SK-N-SH (cell line): ENCODE measurements around the gene PGBD2. TPM values are rescaled to one million over a fixed set of nuclear protein-coding genes. Genes with fewer than 3 reads are reported as not detected.

Experiments used
- CTCF ChIA-PET: fragments of 300-600, 350-600 bp; formaldehyde crosslinking; extraction: SDS; loops from one replicate; lab custom pipeline; 2021; lab: Yijun Ruan, JAX
- POLR2A ChIA-PET: fragments of 350-600 bp; sonication (Branson Sonifier 250); formaldehyde crosslinking; extraction: SDS; loops from one replicate; lab custom pipeline; 2020; ENCODE audit warnings: antibody characterized with exemption, inconsistent platforms; lab: Yijun Ruan, JAX
- DNase-seq: peaks from one replicate; pipeline ENCODE4 v3.0.0; 2012
- H2AFZ ChIP-seq: fragments of 200-600 bp; sonication (generic); 2 replicates; pipeline ENCODE4 v1.8.1; 2016; ENCODE audit warnings: antibody characterized with exemption, mild to moderate bottlenecking, low read depth
- H3F3A ChIP-seq: fragments of 200-600 bp; sonication (generic); replicated peaks from 2 replicates; pipeline ENCODE3; 2016; ENCODE audit warnings: antibody characterized with exemption, mild to moderate bottlenecking; ENCODE audit not compliant: insufficient read depth
- H3K27ac ChIP-seq, 2 experiments: fragments of 200-500 bp in 1 of 2; fragments of 200-600 bp in 1 of 2; sonication (Bioruptor generic) in 1 of 2; sonication (generic), shearing (Covaris generic) in 1 of 2; 2 replicates each; pipeline versions ENCODE4 v1.5.1 to v1.6.1; 2014 to 2016; ENCODE audit warnings: low read depth in 2 of 2, inconsistent platforms in 1 of 2, low read length in 1 of 2, mild to moderate bottlenecking in 1 of 2, mixed read lengths in 1 of 2
- H3K27me3 ChIP-seq: fragments of 200-600 bp; sonication (generic), shearing (Covaris generic); 2 replicates; pipeline ENCODE4 v1.6.1; 2016; ENCODE audit warnings: mixed run types; ENCODE audit not compliant: insufficient read depth
- H3K36me3 ChIP-seq, 2 experiments: fragments of 200-500 bp in 1 of 2; fragments of 200-600 bp in 1 of 2; sonication (Bioruptor generic) in 1 of 2; sonication (generic) in 1 of 2; replicated peaks in 1 of 2; 2 replicates each; pipeline versions ENCODE3 to v1.5.1; 2014 to 2016; ENCODE audit warnings: low read length in 1 of 2, mild to moderate bottlenecking in 1 of 2; ENCODE audit not compliant: insufficient read depth in 2 of 2, control insufficient read depth in 1 of 2
- H3K4me1 ChIP-seq, 2 experiments: fragments of 200-500 bp in 1 of 2; fragments of 200-600 bp in 1 of 2; sonication (Bioruptor generic) in 1 of 2; sonication (generic), shearing (Covaris generic) in 1 of 2; 2 replicates each; pipeline versions ENCODE4 v1.5.1 to v1.6.1; 2014 to 2016; ENCODE audit warnings: low read depth in 1 of 2, low read length in 1 of 2, mixed run types in 1 of 2; ENCODE audit not compliant: insufficient read depth in 2 of 2, control insufficient read depth in 1 of 2
- H3K4me2 ChIP-seq: fragments of 200-600 bp; sonication (generic), shearing (Covaris generic); 2 replicates; pipeline ENCODE4 v1.6.1; 2017; ENCODE audit warnings: mixed run types
- H3K4me3 ChIP-seq, 2 experiments: fragments of 200-500 bp in 1 of 2; fragments of 200-600 bp in 1 of 2; sonication (Bioruptor generic) in 1 of 2; sonication (generic), shearing (Covaris generic) in 1 of 2; 2 replicates each; pipeline versions ENCODE4 v1.5.1 to v1.8.1; 2014 to 2016; ENCODE audit warnings: low read depth in 2 of 2, inconsistent platforms in 1 of 2, low read length in 1 of 2, mild to moderate bottlenecking in 1 of 2, mixed read lengths in 1 of 2, moderate library complexity in 1 of 2
- H3K79me2 ChIP-seq: fragments of 200-600 bp; sonication (generic); 2 replicates; pipeline ENCODE4 v1.8.1; 2017; ENCODE audit warnings: mild to moderate bottlenecking; ENCODE audit not compliant: insufficient read depth
- H3K9ac ChIP-seq: fragments of 200-600 bp; sonication (generic); 2 replicates; pipeline ENCODE4 v1.6.1; 2017; ENCODE audit warnings: mixed run types
- H3K9me2 ChIP-seq: fragments of 200-600 bp; sonication (generic); 2 replicates; pipeline ENCODE4 v1.6.1; 2017; ENCODE audit warnings: mixed run types
- H3K9me3 ChIP-seq: fragments of 200-600 bp; sonication (generic); 2 replicates; pipeline ENCODE4 v1.6.1; 2017; ENCODE audit warnings: mixed run types, mild to moderate bottlenecking, moderate library complexity
- H4K20me1 ChIP-seq: fragments of 200-600 bp; sonication (generic); 2 replicates; pipeline ENCODE4 v1.6.1; 2017; ENCODE audit warnings: mild to moderate bottlenecking, mixed run types; ENCODE audit not compliant: insufficient read depth
- ELF1 ChIP-seq: IDR thresholded peaks from 2 replicates; pipeline ENCODE4 v1.4.0; 2012
- FOXM1 ChIP-seq: IDR thresholded peaks from 2 replicates; pipeline ENCODE4 v1.4.0; 2012; ENCODE audit warnings: low read depth, mild to moderate bottlenecking
- GATA2 ChIP-seq: sonication (generic); formaldehyde crosslinking; IDR thresholded peaks from 2 replicates; pipeline ENCODE4 v1.5.0; 2020; ENCODE audit warnings: mild to moderate bottlenecking, missing genetic modification reagents
- MEF2A ChIP-seq: IDR thresholded peaks from 2 replicates; pipeline ENCODE4 v1.4.0; 2012; ENCODE audit warnings: low read depth, borderline replicate concordance
- MXI1 ChIP-seq: IDR thresholded peaks from 2 replicates; pipeline ENCODE4 v1.6.1; 2012; ENCODE audit warnings: mild to moderate bottlenecking, low read depth, low read length, improper control_type of control experiment
- NFIC ChIP-seq: IDR thresholded peaks from 2 replicates; pipeline ENCODE4 v1.4.0; 2012; ENCODE audit warnings: borderline replicate concordance
- NRF1 ChIP-seq: IDR thresholded peaks from 2 replicates; pipeline ENCODE4 v1.6.1; 2012; ENCODE audit warnings: low read depth, mild to moderate bottlenecking, low read length
- RCOR1 ChIP-seq: fragments of 150-350 bp; IDR thresholded peaks from 2 replicates; pipeline ENCODE4 v1.6.1; 2017; ENCODE audit warnings: antibody characterized with exemption, low read length
- SIN3A ChIP-seq: IDR thresholded peaks from 2 replicates; pipeline ENCODE4 v1.6.1; 2012; ENCODE audit warnings: low read depth, mild to moderate bottlenecking, low read length, moderate library complexity, borderline replicate concordance
- SMC3 ChIP-seq: IDR thresholded peaks from 2 replicates; pipeline ENCODE4 v1.6.1; 2012; ENCODE audit warnings: low read depth, low read length, improper control_type of control experiment
- TEAD4 ChIP-seq: IDR thresholded peaks from 2 replicates; pipeline ENCODE4 v1.4.0; 2012; ENCODE audit warnings: mild to moderate bottlenecking, borderline replicate concordance; ENCODE audit not compliant: insufficient read depth
- WGBS: methylation state at CpG from one replicate; pipeline ENCODE4 v1.1.6; 2017; ENCODE audit warnings: low lambda C conversion rate; 5-methylcytosine and 5-hydroxymethylcytosine counted together
- polyA plus RNA-seq, 3 experiments: library from polyadenylated mRNA; depleted of rRNA; stranded (reverse); fragments of >200 nt; gene quantifications; 2 replicates each; pipeline ENCODE4 v1.2.3, GENCODE V29; 2012
- TF ChIP-seq, protein P1 (sequence below): IDR thresholded peaks from 2 replicates; pipeline ENCODE4 v1.4.0; 2012; ENCODE audit warnings: low read depth, borderline replicate concordance
- TF ChIP-seq, protein P2 (sequence below): IDR thresholded peaks from 2 replicates; pipeline ENCODE4 v1.6.1; 2012; ENCODE audit warnings: mild to moderate bottlenecking, low read depth, low read length, moderate library complexity
- TF ChIP-seq, protein P3 (sequence below): IDR thresholded peaks from 2 replicates; pipeline ENCODE4; 2012

Gene PGBD2
- polyA plus RNA-seq, 1 of the 3 experiments (the other 2 are of a cell fraction), result 6.4 TPM

DNA sequence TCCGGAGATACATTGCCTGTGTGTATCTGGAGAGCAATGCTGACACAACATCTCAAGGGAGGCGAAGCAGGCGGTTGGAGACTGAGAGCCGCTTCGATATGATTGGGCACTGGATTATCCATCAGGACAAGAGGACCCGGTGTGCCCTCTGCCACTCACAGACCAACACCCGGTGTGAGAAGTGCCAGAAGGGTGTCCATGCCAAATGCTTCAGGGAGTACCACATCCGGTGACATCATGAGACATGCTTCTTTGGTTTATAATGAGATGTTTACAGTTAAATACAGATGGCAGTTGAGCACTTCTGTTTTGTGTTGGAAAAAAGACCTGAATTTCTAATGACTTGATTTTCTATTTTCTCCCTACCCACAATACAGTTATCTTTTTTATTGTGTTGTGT, 12.1 kb downstream of the PGBD2 start:
- no peak overlapping the region for H3K4me2 ChIP-seq
- H3K4me1 ChIP-seq, result no peaks in the 10 kb centered on the region
- H3K27ac ChIP-seq, result no peak overlapping the region
- CTCF ChIA-PET, result no interaction called here
- 89% methylated on average over 3 of the region's 8 CpGs for WGBS
- H3K36me3 ChIP-seq, result peaks cover 9 to 52% of the 10 kb centered on the region in 2 experiments
- no peak for DNase-seq
- no peak overlapping the region for H3K4me3 ChIP-seq
- POLR2A ChIA-PET, result no interaction called here
- no peaks in the 10 kb centered on the region for H4K20me1 ChIP-seq
- TF ChIP-seq NRF1, result no peak
- no peak for TF ChIP-seq ELF1
- no peak for TF ChIP-seq SMC3
- TF ChIP-seq MXI1, result no peak
- TF ChIP-seq GATA2 (CRISPR knock-in tag), result no peak
- no peak overlapping the region for H2AFZ ChIP-seq
- H3K9me3 ChIP-seq, result no peaks in the 10 kb centered on the region
- no peak overlapping the region for H3K9ac ChIP-seq
- no peaks in the 10 kb centered on the region for H3K27me3 ChIP-seq
- no peaks in the 10 kb centered on the region for H3K9me2 ChIP-seq
- no peaks in the 10 kb centered on the region for H3F3A ChIP-seq
- H3K79me2 ChIP-seq, result no peaks in the 10 kb centered on the region; the same call in 1 of the 2 replicates

DNA sequence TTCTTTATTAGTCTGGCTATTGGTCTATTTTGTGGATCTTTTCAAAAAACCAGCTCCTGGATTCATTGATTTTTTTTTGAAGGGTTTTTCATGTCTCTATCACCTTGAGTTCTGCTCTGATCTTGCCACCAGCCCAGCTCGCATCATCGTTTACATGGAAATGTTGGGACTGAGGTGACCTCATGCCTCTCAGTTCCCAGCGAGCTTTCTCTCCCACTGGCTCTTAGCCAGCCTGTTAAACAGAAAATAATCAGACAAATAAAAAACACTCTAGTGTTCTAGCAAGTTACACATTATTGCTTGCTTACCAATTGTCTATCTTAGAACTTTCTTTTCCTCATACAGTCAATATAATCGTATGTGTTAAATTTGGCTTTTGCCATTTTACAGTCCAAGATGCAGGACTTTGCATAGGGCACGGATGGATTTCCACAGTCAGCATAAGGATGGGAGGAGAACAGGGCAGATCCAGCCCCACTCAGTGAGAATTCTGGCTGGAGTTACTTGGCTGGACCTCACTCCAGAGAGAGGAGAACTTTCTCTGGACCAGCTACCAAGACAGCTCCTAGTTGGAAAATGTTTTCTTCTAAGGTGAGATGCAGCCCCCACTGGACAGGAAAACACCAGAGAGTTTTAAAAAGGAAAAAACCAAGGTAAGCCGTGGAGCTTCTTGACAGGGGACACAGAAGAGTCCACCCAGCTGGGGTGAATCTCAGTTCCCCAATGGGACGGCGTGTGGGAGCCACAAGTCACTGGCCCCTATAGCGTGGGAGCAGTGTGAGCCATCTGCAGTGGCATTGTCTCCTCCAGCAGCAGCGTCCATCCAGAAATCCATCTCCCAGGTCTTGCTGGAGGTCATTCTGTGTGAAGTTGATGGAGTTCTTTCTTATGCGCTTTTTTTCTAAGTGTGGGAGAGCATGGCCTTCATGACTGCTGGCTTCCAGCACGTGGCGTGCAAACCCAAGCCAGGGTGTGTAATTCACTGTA, 17.6 kb downstream of the PGBD2 start:
- no peak overlapping the region for H2AFZ ChIP-seq
- POLR2A ChIA-PET, result no interaction called here
- peaks cover 5 to 15% of the 10 kb centered on the region in 2 experiments for H3K4me1 ChIP-seq
- no peak overlapping the region for H3K27ac ChIP-seq
- no peak overlapping the region for H3K9ac ChIP-seq
- 91% methylated on average over 11 of the region's 13 CpGs for WGBS
- H3K36me3 ChIP-seq, result peaks cover 5 to 6% of the 10 kb centered on the region in 2 experiments
- H3K4me3 ChIP-seq, result no peak overlapping the region
- H3K4me2 ChIP-seq, result no peak overlapping the region
- CTCF ChIA-PET, result interaction anchor here (0.7 to 2.3 kb wide), 9 partner anchors 8 to 92 kb away, joined by 3 to 12 read pairs (median 4); no protein-coding TSS in a partner anchor
- H4K20me1 ChIP-seq, result no peaks in the 10 kb centered on the region
- TF ChIP-seq SIN3A (no peak), NFIC (no peak), SMC3 (no peak), ELF1 (no peak), MEF2A (no peak), FOXM1 (no peak), RCOR1 (no peak), TEAD4 (no peak)
- TF ChIP-seq, protein P1, sequence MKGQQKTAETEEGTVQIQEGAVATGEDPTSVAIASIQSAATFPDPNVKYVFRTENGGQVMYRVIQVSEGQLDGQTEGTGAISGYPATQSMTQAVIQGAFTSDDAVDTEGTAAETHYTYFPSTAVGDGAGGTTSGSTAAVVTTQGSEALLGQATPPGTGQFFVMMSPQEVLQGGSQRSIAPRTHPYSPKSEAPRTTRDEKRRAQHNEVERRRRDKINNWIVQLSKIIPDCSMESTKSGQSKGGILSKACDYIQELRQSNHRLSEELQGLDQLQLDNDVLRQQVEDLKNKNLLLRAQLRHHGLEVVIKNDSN, result no peak
- TF ChIP-seq, protein P2, sequence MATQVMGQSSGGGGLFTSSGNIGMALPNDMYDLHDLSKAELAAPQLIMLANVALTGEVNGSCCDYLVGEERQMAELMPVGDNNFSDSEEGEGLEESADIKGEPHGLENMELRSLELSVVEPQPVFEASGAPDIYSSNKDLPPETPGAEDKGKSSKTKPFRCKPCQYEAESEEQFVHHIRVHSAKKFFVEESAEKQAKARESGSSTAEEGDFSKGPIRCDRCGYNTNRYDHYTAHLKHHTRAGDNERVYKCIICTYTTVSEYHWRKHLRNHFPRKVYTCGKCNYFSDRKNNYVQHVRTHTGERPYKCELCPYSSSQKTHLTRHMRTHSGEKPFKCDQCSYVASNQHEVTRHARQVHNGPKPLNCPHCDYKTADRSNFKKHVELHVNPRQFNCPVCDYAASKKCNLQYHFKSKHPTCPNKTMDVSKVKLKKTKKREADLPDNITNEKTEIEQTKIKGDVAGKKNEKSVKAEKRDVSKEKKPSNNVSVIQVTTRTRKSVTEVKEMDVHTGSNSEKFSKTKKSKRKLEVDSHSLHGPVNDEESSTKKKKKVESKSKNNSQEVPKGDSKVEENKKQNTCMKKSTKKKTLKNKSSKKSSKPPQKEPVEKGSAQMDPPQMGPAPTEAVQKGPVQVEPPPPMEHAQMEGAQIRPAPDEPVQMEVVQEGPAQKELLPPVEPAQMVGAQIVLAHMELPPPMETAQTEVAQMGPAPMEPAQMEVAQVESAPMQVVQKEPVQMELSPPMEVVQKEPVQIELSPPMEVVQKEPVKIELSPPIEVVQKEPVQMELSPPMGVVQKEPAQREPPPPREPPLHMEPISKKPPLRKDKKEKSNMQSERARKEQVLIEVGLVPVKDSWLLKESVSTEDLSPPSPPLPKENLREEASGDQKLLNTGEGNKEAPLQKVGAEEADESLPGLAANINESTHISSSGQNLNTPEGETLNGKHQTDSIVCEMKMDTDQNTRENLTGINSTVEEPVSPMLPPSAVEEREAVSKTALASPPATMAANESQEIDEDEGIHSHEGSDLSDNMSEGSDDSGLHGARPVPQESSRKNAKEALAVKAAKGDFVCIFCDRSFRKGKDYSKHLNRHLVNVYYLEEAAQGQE, result no peak
- TF ChIP-seq, protein P3, sequence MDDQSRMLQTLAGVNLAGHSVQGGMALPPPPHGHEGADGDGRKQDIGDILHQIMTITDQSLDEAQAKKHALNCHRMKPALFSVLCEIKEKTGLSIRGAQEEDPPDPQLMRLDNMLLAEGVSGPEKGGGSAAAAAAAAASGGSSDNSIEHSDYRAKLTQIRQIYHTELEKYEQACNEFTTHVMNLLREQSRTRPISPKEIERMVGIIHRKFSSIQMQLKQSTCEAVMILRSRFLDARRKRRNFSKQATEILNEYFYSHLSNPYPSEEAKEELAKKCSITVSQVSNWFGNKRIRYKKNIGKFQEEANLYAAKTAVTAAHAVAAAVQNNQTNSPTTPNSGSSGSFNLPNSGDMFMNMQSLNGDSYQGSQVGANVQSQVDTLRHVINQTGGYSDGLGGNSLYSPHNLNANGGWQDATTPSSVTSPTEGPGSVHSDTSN, result no peak
- TF ChIP-seq, all 33 proteins: peak for 0
- H3K9me3 ChIP-seq, result no peaks in the 10 kb centered on the region
- H3K9me2 ChIP-seq, result no peaks in the 10 kb centered on the region
- H3F3A ChIP-seq, result peaks cover 21% of the 10 kb centered on the region
- no peaks in the 10 kb centered on the region for H3K27me3 ChIP-seq
- no peak for DNase-seq
- no peaks in the 10 kb centered on the region for H3K79me2 ChIP-seq
